Ishikawa (cell line): Measurements from ENCODE around the gene RACGAP1.

ENCODE experiments used
- CEBPB ChIP-seq: IDR thresholded peaks from 2 replicates; pipeline ENCODE4 v1.6.1; 2012
- CREB1 ChIP-seq: IDR thresholded peaks from 2 replicates; pipeline ENCODE4 v1.6.1; 2012; ENCODE audit warnings: low read depth
- EGR1 ChIP-seq: IDR thresholded peaks from 2 replicates; pipeline ENCODE4 v1.6.1; 2012
- EP300 ChIP-seq: IDR thresholded peaks from 2 replicates; pipeline ENCODE4 v1.6.1; 2012; ENCODE audit warnings: borderline replicate concordance
- MAX ChIP-seq: IDR thresholded peaks from 2 replicates; pipeline ENCODE4 v1.6.1; 2012
- RAD21 ChIP-seq: IDR thresholded peaks from 2 replicates; pipeline ENCODE4 v1.6.1; 2012; ENCODE audit warnings: low read depth
- REST ChIP-seq: IDR thresholded peaks from 2 replicates; pipeline ENCODE4 v1.6.1; 2012; ENCODE audit warnings: low read depth, mild to moderate bottlenecking
- TAF1 ChIP-seq: IDR thresholded peaks from 2 replicates; pipeline ENCODE4 v1.6.1; 2012; ENCODE audit warnings: low read depth, mild to moderate bottlenecking
- TCF12 ChIP-seq: IDR thresholded peaks from 2 replicates; pipeline ENCODE4 v1.6.1; 2012; ENCODE audit warnings: low read depth
- YY1 ChIP-seq: IDR thresholded peaks from 2 replicates; pipeline ENCODE4 v1.6.1; 2012; ENCODE audit warnings: low read depth
- TF ChIP-seq, protein P1 (sequence below): IDR thresholded peaks from 2 replicates; pipeline ENCODE4 v1.6.1; 2012

- no peak for TF ChIP-seq EP300
- no peak for TF ChIP-seq REST
- no peak for TF ChIP-seq CEBPB
- TF ChIP-seq, protein P1, sequence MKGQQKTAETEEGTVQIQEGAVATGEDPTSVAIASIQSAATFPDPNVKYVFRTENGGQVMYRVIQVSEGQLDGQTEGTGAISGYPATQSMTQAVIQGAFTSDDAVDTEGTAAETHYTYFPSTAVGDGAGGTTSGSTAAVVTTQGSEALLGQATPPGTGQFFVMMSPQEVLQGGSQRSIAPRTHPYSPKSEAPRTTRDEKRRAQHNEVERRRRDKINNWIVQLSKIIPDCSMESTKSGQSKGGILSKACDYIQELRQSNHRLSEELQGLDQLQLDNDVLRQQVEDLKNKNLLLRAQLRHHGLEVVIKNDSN: no peak
- no peak for TF ChIP-seq TAF1
- TF ChIP-seq MAX: no peak
- TF ChIP-seq YY1: no peak
- no peak for TF ChIP-seq EGR1
- no peak for TF ChIP-seq TCF12
- no peak for TF ChIP-seq CREB1
- no peak for TF ChIP-seq RAD21
Observed at GRCh38 chr12:50019524-50019923, 5.8 kb downstream of the RACGAP1 start.
